HepG2 (cell line): ENCODE results near the gene PRIMPOL. TPM values are rescaled to one million over a fixed set of nuclear protein-coding genes. Genes with fewer than 3 reads are reported as not detected.
A peak's percentile ranks its signal among the peaks of the same experiment; 100 is the strongest.

Source experiments
- BRCA1 ChIP-seq: sonication (generic); formaldehyde crosslinking; IDR thresholded peaks from 2 replicates; pipeline ENCODE4 v1.4.0; 2020; ENCODE audit warnings: missing genetic modification reagents
- CHD4 ChIP-seq: fragments of 200-600 bp; sonication (generic); IDR thresholded peaks from 2 replicates; pipeline ENCODE4 v1.7.0; 2017; ENCODE audit warnings: mild to moderate bottlenecking, low read length, borderline replicate concordance
- DR1 ChIP-seq: sonication (generic); formaldehyde crosslinking; IDR thresholded peaks from 2 replicates; pipeline ENCODE4 v1.8.0; 2021; ENCODE audit warnings: mild to moderate bottlenecking, missing genetic modification reagents, inconsistent platforms
- IRX3 ChIP-seq: sonication (generic); formaldehyde crosslinking; IDR thresholded peaks from 2 replicates; pipeline ENCODE4 v1.8.1; 2023; ENCODE audit warnings: mild to moderate bottlenecking, low read depth, missing genetic modification reagents, borderline replicate concordance
- KMT2B ChIP-seq: IDR thresholded peaks from 2 replicates; pipeline ENCODE4 v1.6.1; 2016; ENCODE audit warnings: missing genetic modification reagents, missing compliant biosample characterization
- MEIS2 ChIP-seq: sonication (generic); formaldehyde crosslinking; IDR thresholded peaks from 2 replicates; pipeline ENCODE4 v1.9.0; 2021; ENCODE audit warnings: mild to moderate bottlenecking, missing genetic modification reagents
- POLR2G ChIP-seq: fragments of 200-400 bp; formaldehyde crosslinking; IDR thresholded peaks from 2 replicates; pipeline ENCODE4 v1.6.1; 2018; ENCODE audit warnings: mild to moderate bottlenecking, low read depth, low read length, moderate library complexity
- SP1 ChIP-seq, 2 experiments: fragments of 450-650 bp in 1 of 2; sonication (generic) in 1 of 2; formaldehyde crosslinking in 1 of 2; IDR thresholded peaks; 2 replicates each; pipeline versions ENCODE4 v1.4.0 to v1.6.1; 2016 to 2020; ENCODE audit warnings: missing genetic modification reagents in 1 of 2
- SP140L ChIP-seq: sonication (generic); formaldehyde crosslinking; IDR thresholded peaks from 2 replicates; pipeline ENCODE4 v1.4.0; 2020; ENCODE audit warnings: missing genetic modification reagents, borderline replicate concordance
- TBP ChIP-seq: sonication (generic); formaldehyde crosslinking; IDR thresholded peaks from 2 replicates; pipeline ENCODE4 v1.5.0; 2020; ENCODE audit warnings: missing genetic modification reagents
- YEATS4 ChIP-seq: sonication (generic); formaldehyde crosslinking; IDR thresholded peaks from 2 replicates; pipeline ENCODE4 v1.4.0; 2020; ENCODE audit warnings: missing genetic modification reagents, borderline replicate concordance
- ZBTB42 ChIP-seq: sonication (generic); formaldehyde crosslinking; IDR thresholded peaks from 2 replicates; pipeline ENCODE4 v1.5.0; 2020; ENCODE audit warnings: mild to moderate bottlenecking, missing genetic modification reagents
- ZNF121 ChIP-seq: sonication (generic); formaldehyde crosslinking; IDR thresholded peaks from 2 replicates; pipeline ENCODE4 v1.5.0; 2020; ENCODE audit warnings: mild to moderate bottlenecking, missing genetic modification reagents
- ZNF263 ChIP-seq: sonication (generic); formaldehyde crosslinking; IDR thresholded peaks from 2 replicates; pipeline ENCODE4 v1.4.0; 2020; ENCODE audit warnings: missing genetic modification reagents
- ZNF333 ChIP-seq: sonication (generic); formaldehyde crosslinking; IDR thresholded peaks from 2 replicates; pipeline ENCODE4 v1.4.0; 2020; ENCODE audit warnings: mild to moderate bottlenecking, missing genetic modification reagents, borderline replicate concordance
- ZNF451 ChIP-seq: sonication (generic); formaldehyde crosslinking; IDR thresholded peaks from 2 replicates; pipeline ENCODE4 v1.5.0; 2020; ENCODE audit warnings: mild to moderate bottlenecking, missing genetic modification reagents
- ZNF496 ChIP-seq: sonication (generic); formaldehyde crosslinking; IDR thresholded peaks from 2 replicates; pipeline ENCODE4 v1.8.1; 2023; ENCODE audit warnings: mild to moderate bottlenecking, moderate library complexity, missing genetic modification reagents; ENCODE audit not compliant: insufficient replicate concordance
- ZNF562 ChIP-seq: sonication (generic); formaldehyde crosslinking; IDR thresholded peaks from 2 replicates; pipeline ENCODE4 v1.8.0; 2022; ENCODE audit warnings: missing genetic modification reagents, borderline replicate concordance
- polyA plus RNA-seq, 8 experiments: library from polyadenylated mRNA; depleted of rRNA in 3 of 8; stranded (reverse) in 7 of 8; unstranded in 1 of 8; fragments of >200 nt; fragmentation: Illumina TruSeq in 4 of 8; extraction: Trizol in 4 of 8; gene quantifications; 2 replicates each; pipeline versions ENCODE4 v1.2.1 to v1.2.3, GENCODE V29; 2011 to 2016; ENCODE audit warnings: low read depth in 4 of 8, missing spikeins in 1 of 8, mixed read lengths in 1 of 8; ENCODE audit not compliant: insufficient read depth in 1 of 8
- total RNA-seq, 5 experiments: library from RNA; depleted of rRNA; stranded (reverse); fragments of >200 nt; fragmentation: Illumina TruSeq; extraction: Trizol; gene quantifications; 2 replicates each; pipeline ENCODE4 v1.2.3, GENCODE V29; 2016; ENCODE audit warnings: low read depth in 1 of 5
- TF ChIP-seq, protein P1 (sequence below): sonication (generic); formaldehyde crosslinking; IDR thresholded peaks from 2 replicates; pipeline ENCODE4 v1.5.1; 2020; ENCODE audit warnings: missing genetic modification reagents, mild to moderate bottlenecking, borderline replicate concordance
- TF ChIP-seq, protein P2 (sequence below): IDR thresholded peaks from 2 replicates; pipeline ENCODE4 v1.6.1; 2016; ENCODE audit warnings: missing biosample characterization, missing genetic modification reagents, low read depth
- TF ChIP-seq, protein P3 (sequence below): sonication (generic); formaldehyde crosslinking; IDR thresholded peaks from 2 replicates; pipeline ENCODE4 v1.4.0; 2020; ENCODE audit warnings: missing genetic modification reagents
- TF ChIP-seq, protein P4 (sequence below): IDR thresholded peaks from 2 replicates; pipeline ENCODE4 v1.6.1; 2016; ENCODE audit warnings: missing compliant biosample characterization, missing genetic modification reagents, borderline replicate concordance
- TF ChIP-seq, protein P5 (sequence below): sonication (generic); formaldehyde crosslinking; IDR thresholded peaks from 2 replicates; pipeline ENCODE4 v1.5.1; 2020; ENCODE audit warnings: missing genetic modification reagents, mild to moderate bottlenecking, borderline replicate concordance

PRIMPOL gene
- total and polyA plus RNA-seq, 2 of the 13 experiments (the other 11 are each of a cell fraction or from before 2014, with no cell fraction given), result 7.3 to 11.0 TPM

DNA sequence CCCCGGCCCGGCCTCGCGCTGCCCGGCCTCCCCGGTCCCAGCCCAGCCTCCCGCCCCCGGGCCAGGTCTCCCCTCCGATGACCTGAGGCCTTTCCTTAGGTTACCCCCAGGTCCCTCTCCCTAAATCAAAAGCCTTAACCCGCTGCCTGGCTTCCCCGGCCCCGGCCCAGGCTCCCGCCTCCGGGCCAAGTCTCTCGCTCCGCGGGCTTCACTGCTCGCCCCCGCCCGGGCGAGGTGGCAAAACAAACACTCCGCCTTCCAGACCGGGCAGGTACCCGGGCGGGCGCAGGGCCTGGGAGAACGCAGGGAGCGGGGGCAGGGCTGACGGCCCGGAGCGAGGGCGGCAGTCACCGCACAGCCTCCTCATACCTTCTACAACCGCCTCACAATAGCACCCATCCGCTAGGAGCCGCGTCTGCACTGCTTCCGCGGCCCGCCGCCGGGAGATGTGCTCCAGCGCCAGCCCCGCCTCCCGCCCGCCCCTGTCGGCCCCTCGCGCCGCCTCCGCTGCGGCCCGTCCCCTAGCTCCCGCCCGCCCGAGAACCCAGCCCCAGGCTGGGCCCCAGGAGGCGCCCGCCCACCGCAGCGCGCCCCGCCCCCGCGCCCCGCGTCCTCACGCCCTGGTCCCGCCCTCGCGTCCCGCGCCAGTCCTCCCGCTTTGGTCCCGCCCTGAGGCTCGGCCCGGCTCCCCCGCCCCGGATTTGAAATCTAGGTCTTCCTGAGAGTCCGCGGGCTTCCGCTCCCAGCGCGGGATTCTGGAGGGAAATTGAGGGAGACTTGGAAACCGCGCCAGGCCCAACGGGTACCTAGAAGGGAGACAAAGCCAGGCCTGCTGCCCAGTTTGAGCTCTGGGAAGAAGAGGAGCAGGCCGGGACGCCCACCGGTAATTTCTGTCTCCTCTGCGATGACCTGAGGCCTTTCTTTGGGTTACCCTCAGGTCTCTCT is at the start of gene PRIMPOL, which contains the start of gene CASP3 (continued):
- TF ChIP-seq, protein P1, sequence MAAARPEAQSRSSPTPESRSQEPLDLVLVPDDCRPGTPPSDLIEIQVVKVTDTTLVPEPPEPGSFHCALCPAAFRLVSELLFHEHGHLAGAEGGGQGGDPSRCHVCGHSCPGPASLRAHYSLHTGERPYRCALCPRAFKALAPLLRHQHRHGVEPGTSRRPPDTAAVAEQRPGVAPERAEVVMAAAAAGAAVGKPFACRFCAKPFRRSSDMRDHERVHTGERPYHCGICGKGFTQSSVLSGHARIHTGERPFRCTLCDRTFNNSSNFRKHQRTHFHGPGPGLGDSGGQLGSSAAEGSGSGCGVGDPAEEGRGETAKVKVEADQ (CRISPR knock-in tag), result no peak
- TF ChIP-seq IRX3 (CRISPR knock-in tag), result no peak; the same call in 1 of the 2 replicates
- TF ChIP-seq ZNF333 (CRISPR knock-in tag), result no peak; the same call in 1 of the 2 replicates
- TF ChIP-seq, protein P2, sequence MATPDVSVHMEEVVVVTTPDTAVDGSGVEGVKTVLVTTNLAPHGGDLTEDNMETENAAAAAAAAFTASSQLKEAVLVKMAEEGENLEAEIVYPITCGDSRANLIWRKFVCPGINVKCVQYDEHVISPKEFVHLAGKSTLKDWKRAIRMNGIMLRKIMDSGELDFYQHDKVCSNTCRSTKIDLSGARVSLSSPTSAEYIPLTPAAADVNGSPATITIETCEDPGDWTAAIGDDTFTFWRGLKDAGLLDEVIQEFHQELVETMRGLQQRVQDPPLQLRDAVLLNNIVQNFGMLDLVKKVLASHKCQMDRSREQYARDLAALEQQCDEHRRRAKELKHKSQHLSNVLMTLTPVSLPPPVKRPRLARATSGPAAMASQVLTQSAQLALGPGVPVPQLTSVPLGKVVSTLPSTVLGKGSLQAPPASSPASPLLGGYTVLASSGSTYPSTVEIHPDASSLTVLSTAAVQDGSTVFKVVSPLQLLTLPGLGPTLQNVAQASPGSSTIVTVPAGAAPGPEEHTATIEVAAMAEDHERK, result peak; percentile 52
- TF ChIP-seq SP140L (CRISPR knock-in tag), result no peak
- TF ChIP-seq ZNF121 (CRISPR knock-in tag), result peak; percentile 24; the same call in 1 of the 2 replicates
- TF ChIP-seq SP1 (IDR thresholded peaks at IDR 0.05), result no peak
- peak; percentile 67; the same call in 1 of the 2 replicates for TF ChIP-seq SP1 (CRISPR knock-in tag; IDR thresholded peaks at IDR 0.05)
- peak; percentile 27; the same call in 1 of the 2 replicates for TF ChIP-seq MEIS2 (CRISPR knock-in tag)
- TF ChIP-seq TBP (CRISPR knock-in tag), result 0 out of 2 replicates have a peak, but pooled peaks have one; percentile 75
- TF ChIP-seq, protein P3, sequence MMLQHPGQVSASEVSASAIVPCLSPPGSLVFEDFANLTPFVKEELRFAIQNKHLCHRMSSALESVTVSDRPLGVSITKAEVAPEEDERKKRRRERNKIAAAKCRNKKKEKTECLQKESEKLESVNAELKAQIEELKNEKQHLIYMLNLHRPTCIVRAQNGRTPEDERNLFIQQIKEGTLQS, result no peak
- no peak for TF ChIP-seq CHD4
- TF ChIP-seq ZNF562 (CRISPR knock-in tag), result no peak
- TF ChIP-seq ZNF263 (CRISPR knock-in tag), result peak; percentile 83
- peak; percentile 18; the same call in 1 of the 2 replicates for TF ChIP-seq KMT2B
- TF ChIP-seq ZNF451, result no peak
- TF ChIP-seq, protein P4, sequence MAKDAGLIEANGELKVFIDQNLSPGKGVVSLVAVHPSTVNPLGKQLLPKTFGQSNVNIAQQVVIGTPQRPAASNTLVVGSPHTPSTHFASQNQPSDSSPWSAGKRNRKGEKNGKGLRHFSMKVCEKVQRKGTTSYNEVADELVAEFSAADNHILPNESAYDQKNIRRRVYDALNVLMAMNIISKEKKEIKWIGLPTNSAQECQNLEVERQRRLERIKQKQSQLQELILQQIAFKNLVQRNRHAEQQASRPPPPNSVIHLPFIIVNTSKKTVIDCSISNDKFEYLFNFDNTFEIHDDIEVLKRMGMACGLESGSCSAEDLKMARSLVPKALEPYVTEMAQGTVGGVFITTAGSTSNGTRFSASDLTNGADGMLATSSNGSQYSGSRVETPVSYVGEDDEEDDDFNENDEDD, result peak; percentile 37; the same call in 1 of the 2 replicates
- no peak for TF ChIP-seq ZBTB42
- peak; percentile 78 for TF ChIP-seq POLR2G
- TF ChIP-seq, protein P5, sequence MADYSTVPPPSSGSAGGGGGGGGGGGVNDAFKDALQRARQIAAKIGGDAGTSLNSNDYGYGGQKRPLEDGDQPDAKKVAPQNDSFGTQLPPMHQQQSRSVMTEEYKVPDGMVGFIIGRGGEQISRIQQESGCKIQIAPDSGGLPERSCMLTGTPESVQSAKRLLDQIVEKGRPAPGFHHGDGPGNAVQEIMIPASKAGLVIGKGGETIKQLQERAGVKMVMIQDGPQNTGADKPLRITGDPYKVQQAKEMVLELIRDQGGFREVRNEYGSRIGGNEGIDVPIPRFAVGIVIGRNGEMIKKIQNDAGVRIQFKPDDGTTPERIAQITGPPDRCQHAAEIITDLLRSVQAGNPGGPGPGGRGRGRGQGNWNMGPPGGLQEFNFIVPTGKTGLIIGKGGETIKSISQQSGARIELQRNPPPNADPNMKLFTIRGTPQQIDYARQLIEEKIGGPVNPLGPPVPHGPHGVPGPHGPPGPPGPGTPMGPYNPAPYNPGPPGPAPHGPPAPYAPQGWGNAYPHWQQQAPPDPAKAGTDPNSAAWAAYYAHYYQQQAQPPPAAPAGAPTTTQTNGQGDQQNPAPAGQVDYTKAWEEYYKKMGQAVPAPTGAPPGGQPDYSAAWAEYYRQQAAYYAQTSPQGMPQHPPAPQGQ, result no peak
- TF ChIP-seq YEATS4 (CRISPR knock-in tag), result peak; percentile 73; the same call in 1 of the 2 replicates
- no peak for TF ChIP-seq BRCA1 (CRISPR knock-in tag)
- no peak for TF ChIP-seq ZNF496
- peak; percentile 64; the same call in 1 of the 2 replicates for TF ChIP-seq DR1 (CRISPR knock-in tag)
